GM18526 (cell line): ENCODE results near the gene VAV2.

Source experiments
- POLR2A ChIP-seq: IDR thresholded peaks from 3 replicates; pipeline ENCODE4 v1.6.1; 2011; ENCODE audit not compliant: insufficient read length; ENCODE audit errors: extremely low read depth

Gene VAV2

DNA sequence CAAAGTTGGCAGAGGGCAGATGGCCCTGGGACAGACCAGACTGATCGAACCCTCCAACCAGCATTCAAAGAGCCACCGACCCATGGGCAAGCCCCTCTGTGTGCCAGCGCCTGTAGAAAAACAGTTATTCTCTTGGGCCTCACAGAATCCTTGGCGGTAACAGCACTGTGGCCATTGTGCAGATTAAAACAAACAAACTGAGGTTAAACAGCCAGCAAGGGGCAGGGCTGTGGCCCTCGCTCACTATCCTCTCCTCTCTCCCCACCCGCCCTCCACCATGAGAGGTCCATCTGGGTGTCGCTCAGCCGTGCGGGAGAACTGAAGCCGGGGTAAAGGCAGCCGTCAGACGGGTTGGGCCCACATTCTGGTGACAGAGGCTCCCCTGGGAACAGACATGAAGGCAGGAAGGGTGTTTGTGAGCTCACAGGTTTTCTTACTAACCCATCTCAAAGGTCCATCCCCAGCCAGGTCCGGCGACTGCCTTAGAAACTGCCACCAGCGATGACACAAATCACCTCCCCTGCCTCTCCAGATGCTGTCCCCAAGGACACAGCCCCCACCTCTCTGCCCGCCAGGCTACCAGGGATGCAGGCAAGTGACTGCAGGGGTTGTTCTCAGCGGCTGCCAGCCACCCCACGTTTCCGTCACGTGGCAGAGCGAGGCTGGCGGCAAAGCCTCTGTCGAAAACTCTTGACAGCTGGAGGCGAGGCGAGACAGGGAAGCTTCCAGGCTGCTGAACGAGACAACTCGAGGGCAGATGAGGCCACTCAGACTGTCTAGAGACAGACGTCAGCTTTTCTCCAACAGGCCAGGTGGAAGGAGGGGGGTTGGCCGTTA is 178.2 kb downstream of the VAV2 start:
- no peak for TF ChIP-seq POLR2A

DNA sequence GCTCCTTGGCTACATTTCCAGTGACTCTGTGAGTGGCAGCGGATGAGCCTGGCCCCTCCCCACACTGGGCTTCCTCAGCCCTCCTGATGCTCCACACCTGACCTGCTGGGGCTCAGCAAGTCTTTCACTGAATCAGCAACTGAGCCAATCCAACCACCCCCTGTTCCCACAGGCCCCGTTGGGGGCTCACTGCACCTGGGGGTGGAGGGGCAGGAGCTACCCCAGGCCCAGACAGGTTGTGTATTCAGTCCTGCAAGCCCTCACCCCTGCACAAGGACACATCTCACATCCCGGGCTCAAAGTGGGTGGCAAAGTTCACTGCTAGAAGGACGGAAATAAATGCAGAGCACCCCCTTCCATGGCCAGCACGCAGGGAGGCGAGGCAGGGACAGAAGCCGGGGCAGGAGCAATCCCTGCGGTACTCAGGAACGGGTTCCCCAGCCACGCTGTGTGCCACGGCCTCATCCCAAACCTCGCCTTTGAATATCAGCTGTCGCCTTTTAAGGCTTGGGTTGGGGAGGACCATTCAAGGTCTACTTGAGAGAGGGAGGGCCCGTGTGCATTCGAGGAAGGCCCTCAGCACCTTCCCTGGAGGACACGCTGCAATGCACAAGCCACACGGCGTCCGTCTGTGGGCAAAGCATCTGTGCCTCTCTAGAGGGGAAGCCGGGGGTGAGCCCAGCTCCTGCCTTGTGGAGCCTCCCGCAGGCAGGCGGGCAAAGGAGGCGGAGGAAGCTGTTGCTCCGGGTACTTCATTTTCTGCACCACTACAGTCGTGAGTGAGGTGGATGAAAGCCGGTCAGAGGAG is 179.0 kb downstream of the VAV2 start:
- TF ChIP-seq POLR2A: no peak

DNA sequence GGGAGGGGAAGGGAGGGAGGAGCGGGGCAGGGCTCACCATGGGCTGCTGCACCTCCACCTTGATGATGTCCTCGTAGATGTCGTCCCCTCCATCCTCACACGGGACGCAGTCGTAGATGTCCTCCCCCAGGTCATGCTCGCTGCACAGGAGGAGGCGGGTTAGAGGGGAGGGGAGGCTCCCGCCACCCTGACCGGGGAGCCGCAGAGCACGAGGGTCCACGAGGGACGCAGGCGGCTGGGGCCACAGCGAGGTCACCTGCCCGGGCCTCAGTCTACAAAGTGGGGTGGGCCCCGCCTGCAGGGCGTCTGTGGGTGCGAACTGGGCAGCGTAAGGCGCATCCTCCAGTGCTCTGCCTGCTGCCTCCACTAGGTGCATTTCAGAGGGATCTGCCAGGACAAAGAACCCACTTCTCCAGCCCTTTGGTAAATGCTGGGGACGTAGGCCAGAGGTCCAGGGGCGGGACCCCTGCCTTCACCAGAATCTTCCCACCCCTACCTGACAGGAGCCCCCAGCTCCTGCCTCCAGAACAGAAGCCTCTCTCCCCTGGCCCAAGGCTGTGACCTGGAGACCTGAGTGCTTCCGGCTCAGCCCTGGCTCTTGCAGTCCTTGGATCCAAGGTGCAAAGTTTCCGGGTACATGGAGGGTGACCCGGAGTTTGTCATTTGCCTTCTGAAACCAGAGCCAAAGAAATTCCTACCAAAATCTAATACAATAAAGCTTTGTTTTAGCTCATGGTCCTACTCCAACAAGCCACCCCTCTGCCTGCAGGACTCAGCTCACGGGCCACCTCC is 179.9 kb downstream of the VAV2 start:
- TF ChIP-seq POLR2A: no peak

DNA sequence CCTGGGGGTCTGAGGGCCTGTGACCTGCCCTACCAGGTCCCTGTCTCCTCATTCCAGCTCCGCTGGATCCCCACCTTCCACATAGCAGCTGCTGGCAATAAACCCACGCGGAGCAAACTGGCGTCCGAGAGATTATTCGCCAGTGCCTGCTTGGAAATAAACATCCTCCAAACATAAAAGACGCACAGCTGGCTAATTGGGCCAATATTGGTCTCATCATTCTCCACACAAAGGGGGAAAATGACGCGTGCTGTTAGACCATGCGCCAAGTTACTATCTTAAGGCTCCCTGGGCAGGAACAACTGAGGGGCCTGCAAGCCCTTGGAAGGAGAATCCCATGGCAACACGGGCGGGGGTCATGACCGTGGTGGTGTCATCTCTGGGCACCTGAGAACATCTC is 180.7 kb downstream of the VAV2 start:
- no peak for TF ChIP-seq POLR2A

DNA sequence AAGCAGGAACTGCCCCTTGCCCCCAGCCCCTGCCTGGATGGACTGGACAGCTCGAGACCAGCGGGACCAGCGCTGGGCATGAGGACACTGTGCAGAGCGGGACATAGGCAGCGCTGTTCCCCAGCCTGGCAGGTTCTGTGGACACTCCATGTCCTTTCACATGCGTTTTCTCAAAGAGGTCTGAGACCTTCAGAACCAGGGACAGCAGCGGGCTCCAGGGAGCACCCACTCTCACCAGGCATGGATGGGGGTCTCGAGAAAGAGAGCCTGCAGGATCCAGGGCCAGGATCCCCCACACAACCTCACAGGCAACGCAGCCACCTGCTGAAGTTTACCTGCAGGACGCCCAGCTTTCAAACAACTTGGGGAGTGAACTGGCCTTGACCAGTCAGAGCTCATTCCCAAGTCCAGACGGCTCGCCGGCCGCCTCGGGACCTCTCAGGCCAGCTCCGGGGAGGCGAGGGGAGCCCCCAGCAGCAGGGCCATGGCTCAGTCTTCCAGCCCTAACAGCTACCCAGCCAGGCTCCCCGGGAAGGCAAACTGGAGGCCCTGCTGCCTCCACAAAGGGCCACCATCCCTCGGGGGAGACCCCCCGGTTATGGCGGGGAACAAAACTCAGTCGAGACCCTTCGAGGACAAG is 181.4 kb downstream of the VAV2 start:
- no peak for TF ChIP-seq POLR2A

DNA sequence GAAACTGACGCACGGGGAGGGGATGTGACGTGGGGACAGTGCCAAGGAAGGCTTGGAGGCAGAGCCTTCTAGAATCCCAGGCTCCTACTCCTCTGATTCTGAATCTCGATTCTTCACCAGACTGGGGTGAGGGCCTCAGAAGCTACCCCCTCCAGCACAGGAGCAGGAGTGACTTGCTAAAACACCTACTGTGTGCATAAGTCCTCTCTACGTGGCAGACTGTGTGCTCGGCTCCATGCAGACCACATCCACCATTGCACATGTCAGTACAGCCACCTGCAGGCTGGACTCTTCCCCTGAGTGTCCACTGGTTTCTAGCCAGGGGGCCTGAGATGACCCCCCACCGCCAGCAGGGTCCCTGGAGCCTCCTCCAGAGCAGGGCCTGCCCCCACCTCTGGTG is 182.8 kb downstream of the VAV2 start:
- no peak for TF ChIP-seq POLR2A

DNA sequence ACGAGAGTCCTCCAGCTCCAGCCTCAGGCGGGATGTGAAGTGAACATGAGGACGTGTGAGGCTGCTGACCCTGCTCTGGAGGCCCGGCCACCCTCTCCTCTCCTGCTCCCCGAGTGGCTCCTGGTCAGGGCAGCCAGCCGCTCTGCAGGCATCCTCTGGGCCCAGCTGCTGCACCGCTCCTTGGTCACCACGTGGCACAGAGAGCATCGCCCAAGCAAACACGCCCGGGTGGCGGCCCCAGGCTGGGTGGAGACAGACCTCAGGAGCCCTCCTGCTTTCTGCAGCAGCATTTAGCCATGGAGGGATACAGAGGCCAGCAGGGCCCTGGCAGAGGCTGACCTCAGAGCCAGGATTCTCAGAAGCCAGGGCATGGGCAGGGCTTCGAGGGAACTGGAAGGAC is 184.3 kb downstream of the VAV2 start:
- no peak for TF ChIP-seq POLR2A

DNA sequence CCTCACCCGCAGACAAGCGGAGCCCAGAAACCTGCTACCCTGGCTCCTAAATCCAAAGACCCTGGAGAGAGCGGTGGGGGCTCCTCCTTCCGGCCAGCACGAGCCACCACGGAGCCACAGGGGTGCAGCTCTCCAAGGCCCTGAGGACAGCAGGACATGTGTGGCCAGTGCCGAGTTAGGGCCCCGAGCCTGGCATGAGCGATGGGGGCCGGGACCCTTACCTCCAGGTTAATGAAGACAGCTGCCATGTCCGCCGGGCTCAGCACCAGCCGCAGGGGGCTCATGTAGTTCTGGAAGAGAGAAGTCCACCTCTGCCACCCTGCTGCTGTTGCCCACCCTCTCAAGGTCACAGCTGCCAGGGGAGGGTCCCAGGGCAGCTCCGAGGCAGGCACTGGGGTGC is 185.1 kb downstream of the VAV2 start:
- no peak for TF ChIP-seq POLR2A

DNA sequence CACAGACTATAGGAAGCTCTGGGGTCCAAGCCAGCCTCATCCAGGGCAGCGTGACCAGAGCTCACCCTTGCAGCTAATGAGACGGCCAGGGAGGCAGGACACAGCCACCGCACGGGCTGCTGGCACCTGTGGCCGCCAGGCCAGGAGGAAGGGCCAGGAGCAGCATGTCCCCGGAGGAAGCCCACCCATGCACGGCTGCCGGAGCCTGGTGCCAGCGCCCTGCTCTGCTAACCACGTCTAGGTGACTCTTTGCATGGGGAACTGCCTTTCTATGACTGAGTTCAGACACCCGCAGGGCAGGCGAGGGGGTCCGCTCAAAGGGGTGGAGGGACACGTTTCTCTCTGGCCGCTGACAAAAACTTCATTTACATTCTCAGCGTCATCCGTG is 185.5 kb downstream of the VAV2 start:
- TF ChIP-seq POLR2A: no peak

DNA sequence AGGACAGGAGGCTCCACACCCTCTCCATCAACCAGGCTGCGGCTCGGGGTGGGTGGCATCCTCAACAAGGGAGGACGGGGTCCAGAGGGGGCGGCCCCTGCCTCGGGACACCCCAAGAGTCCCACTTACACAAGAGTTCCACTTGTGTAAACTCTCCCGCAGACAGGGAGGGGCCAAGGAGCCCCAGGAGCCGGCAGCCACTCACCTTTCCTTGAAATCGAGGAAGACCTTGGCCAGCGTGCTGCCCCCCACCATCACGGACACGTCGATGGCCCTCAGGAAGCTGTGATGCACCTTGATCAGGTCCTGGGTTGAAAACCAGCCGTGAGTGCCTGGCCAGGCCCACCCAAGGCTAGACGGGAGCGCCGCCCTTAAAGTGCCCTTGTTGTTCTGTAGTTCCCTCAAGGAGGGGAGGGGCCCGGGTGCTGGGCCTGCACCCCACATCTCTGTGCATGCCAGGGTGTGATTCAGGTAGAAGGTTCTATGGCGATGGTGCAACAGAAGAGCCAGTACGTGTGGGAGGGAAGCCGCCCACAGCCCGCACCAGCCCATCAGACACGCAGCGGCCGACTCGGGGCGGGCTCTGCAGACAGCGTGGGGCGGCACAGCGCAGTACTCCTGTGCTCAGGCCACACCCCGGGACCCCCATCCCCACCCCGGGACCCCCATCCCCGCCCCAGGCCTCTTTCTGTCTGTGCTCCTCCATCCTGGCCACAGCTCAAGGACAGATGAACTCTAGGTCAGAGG is 186.1 kb downstream of the VAV2 start:
- TF ChIP-seq POLR2A: no peak

DNA sequence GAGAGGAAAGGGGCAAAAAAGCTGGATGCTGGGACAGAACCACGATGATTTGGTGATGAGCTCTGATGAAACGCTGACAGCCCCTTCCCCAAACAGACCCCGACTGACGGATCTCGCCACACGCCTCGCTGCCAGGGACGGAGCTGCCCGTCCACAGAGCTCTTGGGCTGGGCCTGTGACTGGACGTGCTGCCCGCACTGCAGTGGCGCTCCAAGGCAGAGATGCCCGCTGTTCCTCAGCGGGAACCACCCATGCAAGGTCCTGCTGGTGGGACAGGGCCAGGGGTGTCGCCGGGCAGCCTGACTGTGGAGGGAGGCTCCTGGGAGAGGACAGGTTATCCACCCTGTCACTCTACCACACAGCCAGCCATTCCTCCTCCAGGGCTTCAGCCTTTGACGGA is 187.9 kb downstream of the VAV2 start:
- TF ChIP-seq POLR2A: no peak

DNA sequence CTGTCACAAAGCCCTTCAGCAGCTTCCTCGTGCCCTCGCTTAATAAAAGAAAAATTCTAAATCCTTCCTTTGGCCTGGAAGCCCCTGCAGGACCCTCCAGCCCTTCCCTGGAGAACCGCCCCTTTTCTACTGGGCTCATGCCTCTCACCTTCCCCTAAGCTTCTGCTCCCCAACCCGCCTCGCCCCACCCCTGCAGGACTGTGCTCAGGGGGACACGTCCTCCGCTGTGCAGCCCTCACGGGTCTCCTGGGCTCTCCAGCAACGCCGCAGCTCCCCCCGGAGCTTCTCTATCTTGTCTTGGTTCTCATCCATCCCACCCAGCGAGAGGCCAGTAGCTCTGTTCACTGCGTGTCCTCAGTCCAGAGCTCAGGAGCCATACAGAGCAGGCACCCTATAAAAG is 188.4 kb downstream of the VAV2 start:
- no peak for TF ChIP-seq POLR2A

DNA sequence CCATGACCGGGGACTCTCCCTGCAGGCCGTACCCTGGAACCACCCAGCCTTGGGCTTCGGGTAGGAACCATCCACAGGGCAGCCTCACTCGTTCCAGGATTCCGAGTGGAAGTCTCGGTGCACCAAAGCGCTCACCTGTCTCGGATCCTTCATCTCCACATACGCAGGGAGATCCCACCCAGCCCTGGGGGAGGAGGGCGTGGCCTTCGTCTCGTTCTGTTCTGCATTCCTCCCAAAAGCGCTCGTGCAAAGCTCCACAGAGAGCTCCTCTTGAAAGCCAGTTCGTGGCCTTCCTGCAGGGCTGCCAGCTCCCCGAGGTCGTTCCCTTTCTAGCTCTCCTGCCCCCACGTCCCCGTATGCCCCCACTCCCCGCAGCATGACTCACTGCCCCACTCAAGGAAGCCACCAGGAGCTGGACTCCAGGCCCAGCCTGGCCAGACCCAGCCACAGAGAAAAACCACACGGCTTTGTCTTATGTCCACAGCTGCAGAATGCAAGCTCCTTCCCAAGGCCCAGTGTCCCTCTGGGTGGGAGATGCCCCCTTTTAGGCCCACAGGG is 189.0 kb downstream of the VAV2 start:
- no peak for TF ChIP-seq POLR2A

DNA sequence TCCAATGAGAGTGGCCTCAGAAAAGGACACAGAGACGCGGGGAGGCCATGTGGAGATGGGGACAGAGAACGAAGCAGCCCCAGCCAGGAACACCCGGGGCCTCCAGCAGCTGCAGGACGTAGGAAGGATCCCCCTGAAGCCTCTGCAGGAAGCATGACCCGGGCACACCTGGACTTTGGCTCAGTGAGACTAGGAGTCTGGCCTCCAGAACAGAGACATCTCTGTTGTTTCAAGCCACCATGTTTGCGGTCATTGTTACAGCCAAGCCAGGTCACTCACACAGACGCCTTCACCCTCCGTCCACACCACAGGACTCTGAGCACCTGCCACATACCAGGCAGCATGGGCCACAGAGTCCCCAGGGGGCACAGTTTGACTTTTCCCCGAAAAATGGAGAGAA is 190.4 kb downstream of the VAV2 start:
- TF ChIP-seq POLR2A: no peak
